Measurements from ENCODE around the gene PITRM1. TPM values are rescaled to one million over a fixed set of nuclear protein-coding genes. Genes with fewer than 3 reads are reported as not detected.

Gene PITRM1
- total RNA-seq, 4 donors from 2014 or later: 81.9 to 123 (median 90.2) TPM

- Histone ChIP-seq H3K4me3 (no peak overlapping the region), H3K9me3 (no peaks in the 10 kb centered on the region), H3K36me3 (peaks cover 0 to 97% of the 10 kb centered on the region in 2 donors), H3K4me1 (no peaks in the 10 kb centered on the region), H3K27me3 (no peaks in the 10 kb centered on the region), H3K27ac (no peak overlapping the region)
- intact Hi-C loops (cut with DNase I; ENCODE audit: low total_unique reads) (no loop called here), in situ Hi-C loops (cut with MboI; ENCODE audit: low sequenced_read_pairs in 4 of 4) (no loop called here)
- DNase-seq (no peak), ATAC-seq (no peak)
- TF ChIP-seq CTCF (IDR thresholded peaks at IDR 0.05 in 4 of 5, conservative IDR thresholded peaks at IDR 0.05 in 1 of 5): no peak
- TF ChIP-seq POLR2A (IDR thresholded peaks at IDR 0.05): no peak
These were observed 10.0 kb downstream of the PITRM1 start for GRCh38 chr10:3162533-3162932.

DNA sequence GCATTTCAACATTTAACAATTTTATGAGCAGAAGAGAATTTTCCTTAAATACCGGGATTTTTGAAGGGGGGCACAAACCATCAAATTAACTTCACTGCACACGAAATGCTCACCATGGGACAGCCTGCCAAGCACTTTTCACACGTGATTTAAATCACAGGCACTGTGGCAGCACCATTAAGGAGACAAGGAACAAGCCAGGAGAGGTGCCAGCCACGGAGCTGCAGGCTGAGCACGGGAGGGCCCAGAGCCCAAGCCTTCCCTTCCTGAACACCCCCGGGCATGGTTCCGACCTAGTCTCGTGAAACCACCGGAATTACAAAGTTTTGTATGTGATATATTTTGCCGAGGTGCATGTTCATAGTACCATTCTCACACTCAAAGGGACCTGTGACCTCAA, 13.4 kb downstream of the PITRM1 start:
- no peaks in the 10 kb centered on the region for H3K9me3 ChIP-seq
- in situ Hi-C loops (cut with MboI; ENCODE audit: low sequenced_read_pairs in 4 of 4) (no loop called here), intact Hi-C loops (cut with DNase I; ENCODE audit: low total_unique reads) (no loop called here)
- H3K4me1 ChIP-seq: no peaks in the 10 kb centered on the region
- ATAC-seq (no peak), DNase-seq (no peak)
- H3K27ac ChIP-seq: no peak overlapping the region
- H3K4me3 ChIP-seq: no peak overlapping the region
- no peak for TF ChIP-seq CTCF (IDR thresholded peaks at IDR 0.05 in 4 of 5, conservative IDR thresholded peaks at IDR 0.05 in 1 of 5)
- TF ChIP-seq POLR2A (IDR thresholded peaks at IDR 0.05): no peak
- peaks cover 0 to 97% of the 10 kb centered on the region in 2 donors for H3K36me3 ChIP-seq
- no peaks in the 10 kb centered on the region for H3K27me3 ChIP-seq

- no peaks in the 10 kb centered on the region for H3K27me3 ChIP-seq
- TF ChIP-seq POLR2A (IDR thresholded peaks at IDR 0.05) (no peak), CTCF (IDR thresholded peaks at IDR 0.05 in 4 of 5, conservative IDR thresholded peaks at IDR 0.05 in 1 of 5) (no peak)
- no peak overlapping the region for H3K27ac ChIP-seq
- DNase-seq (no peak), ATAC-seq (no peak)
- in situ Hi-C loops (cut with MboI; ENCODE audit: low sequenced_read_pairs in 4 of 4): no loop called here
- H3K4me1 ChIP-seq: no peaks in the 10 kb centered on the region
- intact Hi-C loops (cut with DNase I; ENCODE audit: low total_unique reads): no loop called here
- no peaks in the 10 kb centered on the region for H3K9me3 ChIP-seq
- no peak overlapping the region for H3K4me3 ChIP-seq
- H3K36me3 ChIP-seq: peaks cover 0 to 95% of the 10 kb centered on the region in 2 donors
These were observed 17.9 kb downstream of the PITRM1 start for GRCh38 chr10:3154666-3155065.

DNA sequence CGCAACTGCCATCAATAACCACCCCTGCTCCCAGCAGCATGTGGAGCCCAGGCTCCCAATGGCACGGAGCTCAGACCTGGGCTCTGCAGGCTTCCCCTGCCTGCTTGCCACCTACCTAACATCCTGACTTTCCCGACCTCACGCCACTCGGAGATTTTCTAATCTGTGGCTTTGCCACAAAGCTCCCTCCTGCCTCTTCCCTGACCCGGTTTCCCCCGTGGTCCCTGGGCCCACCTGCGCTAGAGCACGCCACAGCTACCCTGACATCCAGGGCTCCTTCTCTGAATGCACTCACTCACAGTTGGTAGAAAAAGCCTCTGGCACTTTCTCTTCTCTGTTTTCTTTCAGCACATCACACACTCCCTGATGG, 20.0 kb downstream of the PITRM1 start:
- Histone ChIP-seq H3K4me1 (no peaks in the 10 kb centered on the region), H3K36me3 (peaks cover 0 to 94% of the 10 kb centered on the region in 2 donors), H3K27me3 (no peaks in the 10 kb centered on the region), H3K4me3 (no peak overlapping the region), H3K27ac (no peak overlapping the region), H3K9me3 (no peaks in the 10 kb centered on the region)
- in situ Hi-C loops (cut with MboI; ENCODE audit: low sequenced_read_pairs in 4 of 4): no loop called here
- ATAC-seq (no peak), DNase-seq (no peak)
- no peak for TF ChIP-seq POLR2A (IDR thresholded peaks at IDR 0.05)
- TF ChIP-seq CTCF (IDR thresholded peaks at IDR 0.05 in 4 of 5, conservative IDR thresholded peaks at IDR 0.05 in 1 of 5): no peak
- intact Hi-C loops (cut with DNase I; ENCODE audit: low total_unique reads): no loop called here

GRCh38 chr10:3151889-3152565, 20.6 kb downstream of the PITRM1 start:
- Histone ChIP-seq H3K4me1 (no peaks in the 10 kb centered on the region), H3K27me3 (no peaks in the 10 kb centered on the region), H3K27ac (no peak overlapping the region), H3K9me3 (no peaks in the 10 kb centered on the region), H3K4me3 (no peak overlapping the region), H3K36me3 (peaks cover 0 to 94% of the 10 kb centered on the region in 2 donors)
- intact Hi-C loops (cut with DNase I; ENCODE audit: low total_unique reads): no loop called here
- TF ChIP-seq POLR2A (IDR thresholded peaks at IDR 0.05) (no peak), CTCF (IDR thresholded peaks at IDR 0.05 in 4 of 5, conservative IDR thresholded peaks at IDR 0.05 in 1 of 5) (no peak)
- ATAC-seq (no peak), DNase-seq (no peak)
- in situ Hi-C loops (cut with MboI; ENCODE audit: low sequenced_read_pairs in 4 of 4): no loop called here
